Type B pancreatic cell (in vitro differentiated cells): ENCODE measurements around the gene TMEM161B. TPM values are rescaled to one million over a fixed set of nuclear protein-coding genes. Genes with fewer than 3 reads are reported as not detected.

Source experiments
- DNase-seq: peaks from one replicate; pipeline ENCODE4 v3.0.0; 2021; ENCODE audit warnings: mixed read lengths; ENCODE audit not compliant: unreplicated experiment; ENCODE audit errors: extremely low spot score
- H3K27ac Mint-ChIP-seq: 2 replicates; pipeline ENCODE4 v1.8.0; 2021; ENCODE audit warnings: mild to moderate bottlenecking, mixed read lengths
- H3K27me3 Mint-ChIP-seq: 2 replicates; pipeline ENCODE4 v1.8.0; 2021; ENCODE audit warnings: mixed read lengths
- H3K36me3 Mint-ChIP-seq: 2 replicates; pipeline ENCODE4 v1.8.0; 2021; ENCODE audit warnings: mixed read lengths
- H3K4me1 Mint-ChIP-seq: one replicate; pipeline ENCODE4 v1.8.0; 2021; ENCODE audit warnings: mixed read lengths; ENCODE audit not compliant: unreplicated experiment
- H3K4me3 Mint-ChIP-seq: 2 replicates; pipeline ENCODE4 v1.8.0; 2021; ENCODE audit warnings: mild to moderate bottlenecking, mixed read lengths
- H3K9me3 Mint-ChIP-seq: 2 replicates; pipeline ENCODE4 v1.8.0; 2021; ENCODE audit warnings: mixed read lengths
- total RNA-seq: library from RNA; stranded (reverse); gene quantifications from 2 replicates; pipeline ENCODE4 v1.2.1, GENCODE V29; 2021; ENCODE audit warnings: low replicate concordance
- TF ChIP-seq, protein P1 (sequence below): fragments of 200-600 bp; sonication (generic); conservative IDR thresholded peaks from 2 replicates; pipeline ENCODE4 v1.5.0; 2021; ENCODE audit warnings: antibody characterized with exemption, mild to moderate bottlenecking

TMEM161B gene
- total RNA-seq, 1 donor from 2014 or later, result 23.6 TPM

DNA sequence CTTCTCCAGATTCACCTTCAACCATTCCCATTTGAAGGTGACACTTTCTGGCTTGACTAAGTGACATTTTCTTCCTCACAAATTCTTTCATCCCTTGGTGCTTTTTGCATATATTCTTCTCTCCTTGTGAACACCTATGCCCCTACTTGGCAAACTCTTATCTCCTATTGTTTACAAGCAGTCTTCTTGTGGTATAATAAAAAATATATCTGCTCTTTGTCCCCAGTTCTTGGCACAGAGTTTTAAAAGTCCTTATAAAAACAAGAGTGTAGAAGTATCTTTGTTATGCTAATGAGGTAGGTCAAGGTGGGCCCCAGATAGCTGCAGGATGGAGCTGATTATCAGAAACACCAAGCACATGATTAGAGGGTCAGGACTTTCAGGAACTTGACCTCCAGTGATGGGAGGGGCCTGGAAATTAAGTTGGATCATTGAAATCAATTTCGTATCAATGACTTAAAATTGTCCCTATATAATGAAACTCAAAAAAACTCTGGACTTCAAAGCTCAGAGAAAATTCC, 38.0 kb downstream of the TMEM161B start:
- Mint-ChIP-seq H3K4me3 (no peak overlapping the region), H3K27ac (no peak overlapping the region), H3K36me3 (peaks cover 25% of the 10 kb centered on the region), H3K27me3 (no peaks in the 10 kb centered on the region), H3K9me3 (peaks cover 6% of the 10 kb centered on the region), H3K4me1 (peaks cover 7% of the 10 kb centered on the region)
- TF ChIP-seq, protein P1, sequence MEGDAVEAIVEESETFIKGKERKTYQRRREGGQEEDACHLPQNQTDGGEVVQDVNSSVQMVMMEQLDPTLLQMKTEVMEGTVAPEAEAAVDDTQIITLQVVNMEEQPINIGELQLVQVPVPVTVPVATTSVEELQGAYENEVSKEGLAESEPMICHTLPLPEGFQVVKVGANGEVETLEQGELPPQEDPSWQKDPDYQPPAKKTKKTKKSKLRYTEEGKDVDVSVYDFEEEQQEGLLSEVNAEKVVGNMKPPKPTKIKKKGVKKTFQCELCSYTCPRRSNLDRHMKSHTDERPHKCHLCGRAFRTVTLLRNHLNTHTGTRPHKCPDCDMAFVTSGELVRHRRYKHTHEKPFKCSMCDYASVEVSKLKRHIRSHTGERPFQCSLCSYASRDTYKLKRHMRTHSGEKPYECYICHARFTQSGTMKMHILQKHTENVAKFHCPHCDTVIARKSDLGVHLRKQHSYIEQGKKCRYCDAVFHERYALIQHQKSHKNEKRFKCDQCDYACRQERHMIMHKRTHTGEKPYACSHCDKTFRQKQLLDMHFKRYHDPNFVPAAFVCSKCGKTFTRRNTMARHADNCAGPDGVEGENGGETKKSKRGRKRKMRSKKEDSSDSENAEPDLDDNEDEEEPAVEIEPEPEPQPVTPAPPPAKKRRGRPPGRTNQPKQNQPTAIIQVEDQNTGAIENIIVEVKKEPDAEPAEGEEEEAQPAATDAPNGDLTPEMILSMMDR, result no peak
- no peak for DNase-seq

- no peak for DNase-seq
- Mint-ChIP-seq H3K4me1 (peaks cover 4% of the 10 kb centered on the region), H3K27ac (no peak overlapping the region), H3K9me3 (peaks cover 2% of the 10 kb centered on the region), H3K36me3 (peaks cover 13% of the 10 kb centered on the region), H3K4me3 (no peak overlapping the region), H3K27me3 (no peaks in the 10 kb centered on the region)
- TF ChIP-seq, protein P1, result no peak
Measured at GRCh38 chr5:88226881-88227450, 41.7 kb downstream of the TMEM161B start.

- H3K4me1 Mint-ChIP-seq, result no peaks in the 10 kb centered on the region
- H3K4me3 Mint-ChIP-seq, result no peak overlapping the region
- no peak overlapping the region for H3K27ac Mint-ChIP-seq
- H3K27me3 Mint-ChIP-seq, result no peaks in the 10 kb centered on the region
- DNase-seq, result no peak
- H3K36me3 Mint-ChIP-seq, result peaks cover 37% of the 10 kb centered on the region
- no peaks in the 10 kb centered on the region for H3K9me3 Mint-ChIP-seq
- TF ChIP-seq, protein P1, result no peak
Measured at GRCh38 chr5:88214655-88215054, 54.0 kb downstream of the TMEM161B start.

- Mint-ChIP-seq H3K4me3 (no peak overlapping the region), H3K27ac (no peak overlapping the region), H3K4me1 (no peaks in the 10 kb centered on the region), H3K27me3 (no peaks in the 10 kb centered on the region), H3K36me3 (peaks cover 14% of the 10 kb centered on the region), H3K9me3 (no peaks in the 10 kb centered on the region)
- no peak for DNase-seq
- TF ChIP-seq, protein P1, result no peak
Measured at GRCh38 chr5:88207575-88207974, 61.1 kb downstream of the TMEM161B start.

- no peaks in the 10 kb centered on the region for H3K4me1 Mint-ChIP-seq
- no peaks in the 10 kb centered on the region for H3K27me3 Mint-ChIP-seq
- no peak for DNase-seq
- H3K36me3 Mint-ChIP-seq, result peaks cover 4% of the 10 kb centered on the region
- TF ChIP-seq, protein P1, result no peak
- no peak overlapping the region for H3K27ac Mint-ChIP-seq
- H3K9me3 Mint-ChIP-seq, result no peaks in the 10 kb centered on the region
- peak overlapping the region; percentile 72 for H3K4me3 Mint-ChIP-seq
Measured at GRCh38 chr5:88203981-88204750, 64.5 kb downstream of the TMEM161B start.
